GM19397 (cell line): ENCODE data around the gene NOL6.

Source experiments
- ATAC-seq: cut with Tn5 transposase; IDR thresholded peaks from one replicate; pipeline ENCODE4 v1.9.1; 2021; ENCODE audit warnings: mild to moderate bottlenecking, moderate library complexity; ENCODE audit not compliant: unreplicated experiment

The NOL6 gene

DNA sequence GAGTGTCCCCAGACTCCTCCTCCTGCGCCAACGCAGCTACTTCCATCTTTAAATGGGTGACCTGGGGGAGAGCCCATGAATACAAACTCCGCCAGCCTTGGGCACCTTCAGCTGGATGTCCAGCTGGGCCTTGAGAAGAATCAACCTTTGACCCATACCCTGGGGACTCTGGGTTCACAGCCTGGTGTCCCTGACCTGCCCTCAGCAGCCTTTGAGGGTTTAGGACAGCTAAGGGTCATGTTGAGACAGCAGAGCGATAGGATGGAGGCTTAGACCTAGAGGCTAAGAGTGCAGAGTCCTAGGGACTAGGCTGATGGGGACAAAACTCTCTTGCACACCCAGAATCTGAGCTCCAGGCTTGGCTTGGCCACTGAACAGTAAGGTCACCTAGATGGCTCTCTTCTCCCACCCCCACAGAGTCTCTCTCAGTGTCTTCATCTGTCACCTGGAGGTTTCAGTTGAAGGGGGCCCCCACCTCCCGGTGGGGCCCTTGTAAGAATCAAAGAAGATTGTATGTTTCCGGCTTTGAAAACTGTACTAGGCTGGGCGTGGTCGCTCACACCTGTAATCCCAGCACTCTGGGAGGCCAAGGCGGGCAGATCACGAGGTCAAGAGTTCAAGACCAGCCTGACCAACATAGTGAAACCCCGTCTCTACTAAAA is 19.6 kb downstream of the NOL6 start:
- no peak for ATAC-seq

DNA sequence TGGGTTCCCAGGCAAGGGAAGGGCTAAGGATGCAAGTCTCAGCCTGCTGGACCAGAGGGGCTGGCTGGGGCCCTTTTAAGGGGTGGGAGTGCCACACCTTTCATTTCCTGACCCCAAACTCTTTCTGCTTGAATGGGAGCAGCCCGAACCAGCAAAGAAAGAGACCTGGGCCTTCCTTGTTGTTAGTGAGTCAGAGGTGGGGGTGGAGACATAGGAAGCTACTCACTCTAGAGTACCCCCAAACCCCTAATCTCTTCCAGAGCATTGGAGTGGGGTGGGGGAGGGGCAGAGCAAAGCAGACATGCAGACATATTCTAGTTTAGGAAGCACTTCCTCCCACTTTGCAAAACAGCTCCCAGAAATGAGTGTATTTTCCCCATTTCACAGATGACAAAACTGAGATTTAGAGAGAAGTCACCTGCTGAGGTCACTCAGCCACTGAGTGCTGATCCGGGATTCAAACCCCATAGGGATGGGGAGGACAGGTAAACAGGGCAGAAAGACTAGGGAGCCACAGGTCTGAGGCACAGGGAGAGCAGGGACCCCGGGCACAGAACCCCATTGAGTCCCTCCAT is 20.4 kb downstream of the NOL6 start:
- no peak for ATAC-seq

DNA sequence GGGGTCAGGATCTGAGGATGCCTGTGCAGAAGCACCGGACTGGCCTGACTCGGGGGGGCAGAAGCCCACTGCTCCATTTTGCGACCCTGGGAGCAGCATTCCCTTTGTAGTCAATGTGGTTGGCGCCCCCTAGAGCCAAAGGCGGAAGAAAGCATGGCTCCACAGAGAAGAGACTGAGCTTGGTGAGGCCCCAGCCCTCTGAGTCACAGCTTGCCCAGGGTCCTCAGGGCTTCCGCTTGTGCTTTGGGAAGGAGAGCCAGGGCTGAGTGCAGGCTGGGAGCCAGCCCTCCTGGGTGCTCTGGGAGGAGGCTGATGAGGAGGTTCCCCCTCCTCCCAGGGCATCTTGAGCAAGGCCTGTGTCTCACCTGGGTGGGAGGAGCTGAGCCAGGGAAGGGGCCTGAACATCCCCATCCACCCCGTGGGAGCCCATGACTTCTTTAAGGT is 20.9 kb downstream of the NOL6 start:
- ATAC-seq = no peak

DNA sequence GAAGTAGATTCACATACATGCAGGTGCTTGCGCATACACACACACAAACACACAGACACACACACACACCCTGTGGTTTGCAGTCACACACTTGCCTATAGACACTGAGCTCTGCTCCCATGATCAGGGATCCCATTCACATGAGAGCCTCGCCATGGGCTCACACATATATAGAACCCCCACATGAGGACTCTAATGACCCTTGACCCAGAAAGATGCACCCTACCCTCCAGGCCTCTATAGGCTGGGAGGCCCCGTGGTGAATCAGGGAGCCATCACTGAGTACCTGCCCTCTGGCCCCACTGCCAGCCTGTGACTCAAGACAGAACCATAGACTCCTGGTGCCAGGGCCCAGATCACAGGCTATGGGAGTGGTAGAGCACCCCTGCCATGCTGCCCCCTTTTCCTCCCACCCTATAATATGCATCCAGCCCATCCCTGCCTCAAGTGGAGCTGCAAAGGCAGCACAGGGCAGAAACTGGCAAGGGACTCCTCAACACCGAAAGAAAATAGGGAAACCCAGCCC is 23.0 kb downstream of the NOL6 start:
- no peak for ATAC-seq

DNA sequence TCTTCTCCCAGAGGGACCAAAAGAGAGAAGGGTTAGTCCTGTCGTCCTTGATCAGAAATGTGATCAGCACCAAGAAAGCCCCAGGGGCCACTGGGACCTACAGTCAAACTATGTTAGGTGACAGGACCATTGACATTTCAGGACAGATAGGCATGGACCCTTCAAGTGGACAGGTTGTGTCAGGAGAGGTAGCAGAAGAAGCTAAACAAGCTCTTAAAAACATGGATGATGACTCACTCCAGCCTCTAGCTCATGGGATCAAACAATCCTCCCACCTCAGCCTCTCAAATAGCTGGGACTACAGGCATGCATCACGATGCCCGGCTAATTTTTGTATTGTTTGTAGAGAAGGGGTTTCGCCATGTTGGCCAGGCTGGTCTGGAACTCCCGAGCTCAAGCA is 24.0 kb downstream of the NOL6 start:
- ATAC-seq = no peak

DNA sequence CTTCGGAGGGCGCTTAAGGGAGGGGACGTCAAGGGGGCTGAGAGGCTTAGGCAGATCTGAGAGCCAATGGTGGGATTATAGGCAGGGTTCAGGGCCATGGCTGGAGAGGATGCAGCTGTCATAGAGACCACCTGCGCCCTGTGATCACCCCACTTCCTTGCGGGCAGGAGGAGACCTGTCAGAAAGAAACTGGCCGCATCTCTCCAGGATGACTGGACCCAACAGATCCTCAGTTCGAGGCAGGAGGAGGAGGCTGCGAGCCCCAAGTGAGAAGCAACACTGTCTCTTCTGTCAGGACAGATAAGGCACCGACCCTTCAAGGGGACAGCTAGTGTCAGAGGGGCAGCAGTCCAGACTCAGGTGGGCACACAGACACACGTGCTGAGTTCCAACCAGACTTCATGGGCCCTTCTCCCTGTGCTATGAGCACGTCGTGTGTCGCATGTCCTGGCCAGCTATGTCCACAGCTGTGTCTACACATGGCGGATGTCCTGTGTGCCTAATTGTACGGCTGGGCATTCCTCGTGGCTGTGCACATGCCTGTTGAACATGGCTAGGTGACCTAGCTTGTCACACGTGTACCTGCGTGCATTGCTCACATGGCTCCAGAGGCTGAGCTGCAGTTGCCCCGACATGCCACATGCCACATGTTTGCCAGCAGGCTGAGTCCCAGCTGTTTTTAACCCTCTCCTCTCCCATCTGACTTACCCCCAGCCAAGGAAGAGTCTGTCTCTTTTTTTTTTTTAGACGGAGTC is 25.7 kb downstream of the NOL6 start:
- no peak for ATAC-seq

DNA sequence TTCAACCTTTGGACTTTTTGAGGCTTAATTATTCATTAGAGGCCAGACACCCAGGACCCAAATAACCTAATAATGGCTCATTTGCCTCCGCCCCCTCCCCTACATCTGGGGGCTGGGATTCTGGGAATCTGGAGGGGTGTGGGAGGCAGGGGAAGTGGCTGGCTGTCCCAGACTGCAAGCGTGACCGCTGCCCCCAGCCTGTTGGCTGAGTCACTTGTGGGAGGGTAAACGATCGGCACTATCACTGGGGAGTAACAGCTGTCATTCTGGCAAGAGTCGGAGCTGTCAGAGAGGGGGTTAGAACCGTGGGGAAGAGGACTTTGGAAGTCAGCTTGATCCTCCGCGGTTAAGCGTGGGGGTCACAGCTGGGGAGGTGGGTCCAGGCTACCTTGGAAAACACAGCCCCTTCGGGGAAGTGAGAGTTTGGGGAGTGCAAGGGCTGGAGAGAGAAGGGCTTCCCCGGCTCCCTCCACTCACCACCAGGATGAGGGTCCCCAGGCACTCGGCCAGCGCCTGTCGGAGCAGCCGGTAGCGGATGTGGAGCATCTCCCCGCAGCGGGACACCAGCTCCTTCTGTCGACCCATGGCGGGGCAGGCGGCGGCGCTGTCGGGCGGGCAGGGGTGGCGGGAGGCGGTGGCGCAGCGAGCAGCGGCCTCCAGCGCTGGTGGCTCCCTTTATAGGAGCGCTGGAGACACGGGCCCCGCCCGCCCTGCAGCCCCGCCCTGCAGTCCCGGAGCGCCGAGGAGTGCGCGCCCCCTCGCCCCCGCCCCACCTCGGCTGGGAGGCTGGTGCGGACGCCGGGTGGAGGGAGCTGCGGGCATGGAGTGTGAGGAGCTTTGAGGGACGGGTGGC is 26.6 kb downstream of the NOL6 start, which contains the start of gene AQP3:
TSS of gene AQP3 (minus strand) at position 648 of the 853 bp plus-strand sequence. CDS start at position 585, 63 bp downstream.
- peak; percentile 28 for ATAC-seq

DNA sequence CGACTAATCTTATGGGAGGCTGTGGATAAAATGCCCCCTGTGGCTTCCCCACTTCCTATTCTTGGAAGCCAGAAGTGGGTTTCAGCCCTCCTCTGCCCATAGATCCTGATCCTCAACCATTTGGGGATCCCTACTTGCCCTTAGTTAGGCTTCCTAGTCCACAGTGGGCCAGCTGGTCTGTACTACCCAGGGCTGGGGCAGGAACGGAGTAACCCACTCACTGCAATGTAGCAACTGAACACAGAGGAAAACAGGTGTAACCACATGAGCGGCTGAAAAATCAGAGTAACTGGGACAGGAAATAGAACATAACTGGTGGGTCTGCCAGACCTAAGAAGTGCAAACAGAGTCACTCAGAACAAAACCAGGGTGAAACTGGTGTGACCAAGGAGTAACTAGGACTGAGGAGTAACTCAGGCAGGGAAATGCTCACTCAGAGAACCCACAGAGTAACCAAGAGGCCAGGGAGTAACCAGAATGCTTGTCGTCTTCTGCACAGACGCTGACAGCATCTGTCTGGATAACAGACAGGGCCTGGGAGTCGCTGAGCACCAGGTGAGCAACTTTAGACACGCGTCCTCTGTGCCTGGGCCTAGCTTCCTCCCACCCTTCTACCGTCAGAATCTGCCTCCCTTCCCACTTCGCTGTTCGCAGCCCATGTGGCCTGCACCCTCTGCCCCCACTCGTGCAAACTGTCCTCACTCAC is 27.3 kb downstream of the NOL6 start:
- ATAC-seq = peak; percentile 80

DNA sequence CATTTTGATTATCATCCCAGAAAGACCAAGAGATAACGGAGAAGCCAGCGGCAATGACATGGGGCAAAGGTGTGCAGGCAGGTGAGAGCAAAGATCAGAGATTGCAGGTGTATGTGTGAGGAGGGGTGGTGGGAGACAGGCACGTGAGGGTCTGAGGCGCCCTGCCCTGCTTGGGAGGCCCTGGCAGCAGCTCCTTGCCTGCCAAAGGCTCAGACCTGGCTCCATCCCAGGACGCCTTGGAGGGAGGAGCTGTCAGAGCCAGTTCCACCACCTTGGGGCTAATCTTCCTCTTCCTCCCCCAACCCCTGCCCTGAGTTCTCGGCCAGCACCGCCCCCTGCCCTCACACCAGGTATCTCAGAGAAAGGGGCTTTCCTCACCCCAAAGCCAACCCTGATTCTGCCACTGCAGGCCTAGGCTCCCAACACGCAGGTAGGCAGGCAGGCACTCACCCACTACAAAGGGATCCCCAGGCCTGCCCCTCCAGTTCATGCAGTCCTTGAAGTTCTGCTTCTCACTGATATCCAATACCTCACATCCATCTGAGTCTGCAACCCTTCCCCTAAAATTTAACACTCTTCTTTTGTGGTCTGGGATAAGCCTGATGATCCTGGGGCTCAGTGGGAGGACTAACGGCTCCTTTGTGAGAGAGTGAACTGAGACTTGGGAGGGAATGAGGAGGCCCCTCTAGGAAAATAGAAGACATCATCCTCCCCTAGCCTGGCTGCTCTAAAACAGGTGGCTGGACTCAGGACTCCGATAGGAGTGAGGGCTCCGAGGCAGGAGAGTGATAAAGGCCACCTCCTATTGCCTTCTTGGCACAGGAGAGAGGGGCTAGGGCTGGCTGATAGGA is 28.1 kb downstream of the NOL6 start:
- ATAC-seq = no peak

DNA sequence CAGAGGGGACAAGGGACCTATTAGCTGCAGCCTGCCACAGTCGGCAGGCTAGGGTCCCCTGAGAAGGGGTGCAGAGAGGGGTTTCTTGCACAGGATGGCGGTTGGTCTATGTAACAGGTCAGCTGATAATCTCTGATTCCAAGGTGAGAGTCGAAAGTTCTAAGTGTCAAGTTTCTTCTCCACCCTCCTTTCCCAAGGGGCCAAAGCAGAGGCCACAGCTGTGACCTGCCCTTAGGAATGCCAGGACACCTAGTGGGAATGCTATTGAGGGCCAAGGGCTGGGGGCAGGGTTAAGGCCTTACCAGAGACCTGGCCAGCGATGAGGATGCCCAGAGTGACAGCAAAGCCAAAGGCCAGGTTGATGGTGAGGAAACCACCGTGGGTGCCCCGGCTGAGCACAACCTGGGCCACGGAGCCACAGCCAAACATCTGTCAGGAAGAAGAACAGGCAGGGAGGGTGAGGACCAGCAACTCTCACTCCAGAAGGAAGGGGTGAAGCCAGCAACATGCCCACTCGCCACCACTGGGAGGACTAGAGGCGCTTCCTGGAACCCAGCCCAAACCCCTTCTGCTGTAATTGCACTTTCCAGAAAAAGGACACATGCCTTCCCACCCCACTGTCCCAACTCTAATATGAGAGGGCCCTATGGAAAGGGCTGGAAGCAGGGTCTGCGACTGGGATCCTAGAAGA is 30.1 kb downstream of the NOL6 start:
- no peak for ATAC-seq

DNA sequence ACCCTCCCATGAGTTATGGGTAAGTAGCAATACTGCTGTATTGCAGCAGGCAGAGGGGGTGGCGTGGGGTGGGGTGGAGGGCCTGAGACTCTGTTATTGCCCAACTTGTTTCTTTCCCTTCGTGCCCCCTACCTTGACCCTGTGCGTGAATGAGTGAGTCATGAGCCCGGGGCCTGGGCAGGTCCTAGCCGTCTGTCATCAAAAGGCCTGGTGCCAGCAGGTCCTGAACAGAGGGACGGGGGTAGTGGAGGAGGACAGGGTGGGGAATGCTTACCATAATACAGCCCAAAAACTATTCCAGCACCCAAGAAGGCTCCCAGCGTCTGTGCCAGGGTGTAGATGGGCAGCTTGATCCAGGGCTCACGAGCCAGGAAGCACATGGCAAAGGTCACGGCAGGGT is 30.7 kb downstream of the NOL6 start:
- ATAC-seq = no peak

DNA sequence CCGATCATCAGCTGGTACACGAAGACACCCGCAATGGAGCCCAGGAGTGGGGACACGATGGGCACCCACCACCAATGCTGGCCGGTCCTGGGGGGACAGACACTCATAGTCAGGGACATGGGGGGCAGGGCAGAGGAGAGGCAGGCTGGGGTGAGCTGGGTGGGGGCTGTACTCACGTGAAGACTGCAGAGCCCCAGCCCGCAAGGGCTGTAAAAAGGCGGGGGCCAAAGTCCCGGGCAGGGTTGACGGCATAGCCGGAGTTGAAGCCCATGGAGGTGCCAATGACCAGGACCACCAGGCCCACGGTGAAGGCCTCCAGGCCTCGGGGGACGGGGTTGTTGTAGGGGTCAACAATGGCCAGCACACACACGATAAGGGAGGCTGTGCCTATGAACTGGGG is 31.6 kb downstream of the NOL6 start:
- ATAC-seq = no peak

DNA sequence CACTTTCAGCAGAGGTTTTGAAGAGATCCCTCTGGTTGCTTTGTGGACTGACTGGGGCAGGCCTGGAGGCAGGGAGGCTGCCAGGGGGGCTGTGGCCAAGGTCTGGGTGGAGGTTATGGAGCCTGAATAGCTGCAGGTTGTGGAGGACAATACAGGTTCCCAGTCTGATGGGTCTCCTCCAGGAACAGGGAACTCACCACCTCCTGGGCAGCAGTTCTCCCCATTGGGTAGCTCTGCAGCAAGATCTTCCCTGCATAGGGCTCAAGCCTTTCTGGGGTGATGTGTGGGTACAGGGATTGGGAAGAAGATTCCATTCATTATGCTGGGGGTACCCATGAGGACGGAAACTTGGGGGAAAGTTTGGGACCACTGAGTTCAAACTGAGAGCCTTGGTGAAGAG is 33.1 kb downstream of the NOL6 start:
- ATAC-seq = no peak

DNA sequence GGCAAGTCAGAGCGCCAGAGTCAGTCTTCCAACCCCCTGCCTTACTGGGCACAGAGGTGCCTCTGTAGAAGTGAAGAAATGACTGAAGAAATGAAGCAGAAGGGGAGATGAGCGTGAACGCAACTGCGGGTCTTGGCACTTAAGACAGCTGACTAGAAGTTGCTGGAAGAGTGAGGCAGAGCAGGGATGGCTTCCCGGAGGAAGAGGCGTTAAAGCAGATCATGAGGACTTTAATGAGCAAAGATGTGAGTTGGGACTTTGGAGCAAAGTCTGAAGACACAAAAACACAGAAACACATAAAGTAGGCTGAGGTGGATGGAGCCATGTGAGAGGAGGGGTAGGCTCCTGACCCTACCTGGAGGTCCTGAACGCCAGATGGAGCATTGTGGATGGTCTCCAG is 33.5 kb downstream of the NOL6 start:
- ATAC-seq = no peak

DNA sequence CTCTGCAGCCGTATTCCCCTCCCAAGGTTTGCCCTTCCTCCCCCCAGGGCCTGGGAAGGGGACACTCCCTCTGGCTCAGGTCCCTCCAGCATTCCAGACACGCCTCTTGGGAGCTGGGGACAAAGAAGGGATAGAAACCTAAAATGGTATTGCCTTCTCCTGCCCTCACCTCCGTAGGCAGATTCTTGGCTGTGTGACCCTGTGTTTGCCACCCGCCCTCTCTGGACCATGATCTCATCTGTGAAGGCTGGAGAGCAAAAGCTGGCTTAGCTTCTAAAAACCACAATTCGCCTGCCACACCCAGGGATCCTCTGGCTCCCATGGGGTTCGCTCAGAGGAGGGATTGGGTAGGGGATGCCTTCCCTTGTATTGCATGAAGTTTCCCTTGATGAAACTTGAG is 34.0 kb downstream of the NOL6 start:
- ATAC-seq = no peak

DNA sequence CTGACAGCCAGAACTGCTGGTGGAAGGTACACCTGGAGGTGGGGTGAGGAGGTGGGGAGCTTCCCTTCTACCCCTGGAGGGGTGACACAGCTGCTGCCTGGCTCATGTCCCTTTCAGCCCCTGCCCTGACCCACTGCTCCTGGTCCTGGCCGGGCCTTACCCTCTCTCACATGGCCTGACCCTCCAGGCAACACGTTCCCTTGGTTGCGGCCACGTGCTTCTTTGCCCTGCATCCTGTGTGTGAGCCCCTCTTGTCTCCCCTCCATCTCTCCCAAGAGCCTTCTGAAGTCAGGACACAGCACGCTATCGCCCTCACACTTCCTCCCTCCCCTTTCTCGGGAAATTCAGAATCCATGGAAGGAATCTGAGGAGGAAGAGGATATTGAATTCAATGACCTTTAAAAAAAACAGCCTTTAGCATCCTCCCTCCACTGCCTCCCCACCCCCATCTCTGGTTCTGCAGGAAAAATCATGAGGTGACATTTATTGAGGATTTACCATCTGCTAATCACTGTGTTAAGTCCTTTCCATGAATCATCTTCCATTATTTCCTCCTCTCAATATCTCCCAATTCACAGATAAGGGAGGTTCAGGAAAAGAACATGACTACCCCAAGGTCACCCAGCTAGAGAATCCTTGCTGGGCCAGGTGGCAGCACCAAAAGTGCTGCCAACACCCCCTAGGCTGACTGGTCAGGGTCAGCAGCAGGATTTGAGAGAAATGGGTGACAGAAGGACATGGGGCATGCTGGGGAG is 34.6 kb downstream of the NOL6 start:
- no peak for ATAC-seq

DNA sequence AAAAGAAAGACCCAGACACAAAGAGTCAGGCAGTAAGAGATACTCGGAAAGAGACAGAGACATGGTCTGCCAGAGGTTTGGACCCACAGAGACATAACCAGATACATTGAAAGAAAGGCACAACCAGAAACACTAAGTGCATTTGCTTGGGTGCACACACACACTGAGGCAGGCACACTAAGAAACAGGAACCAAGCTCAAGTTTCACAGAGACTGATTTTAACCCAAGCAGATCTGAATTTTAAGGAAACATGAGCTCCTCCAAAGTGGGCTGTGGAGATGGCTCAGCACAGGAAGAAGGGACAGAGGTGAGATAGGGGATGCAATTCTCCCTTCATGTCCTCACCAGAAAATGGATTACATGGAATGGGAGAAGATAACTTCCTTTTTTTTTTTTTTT is 35.8 kb downstream of the NOL6 start:
- no peak for ATAC-seq

DNA sequence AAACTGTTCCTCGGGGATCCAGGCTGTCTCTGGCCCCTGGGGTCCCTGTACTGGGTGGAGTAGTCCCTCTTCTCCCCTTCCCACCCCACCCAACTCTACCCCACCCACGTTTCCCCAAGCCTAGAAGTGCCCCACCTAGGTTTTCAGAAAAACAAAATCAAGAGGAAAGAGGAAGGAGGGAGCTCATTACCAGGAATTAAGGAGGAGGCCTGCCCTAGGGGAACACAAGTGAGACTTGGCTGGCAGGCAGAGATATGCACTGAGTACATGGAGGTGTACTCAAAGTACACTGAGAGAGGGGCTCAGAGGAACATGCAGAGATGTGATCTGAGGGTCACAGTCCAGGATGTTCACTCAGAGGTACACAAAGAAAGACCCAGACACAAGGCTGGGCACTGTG is 36.5 kb downstream of the NOL6 start:
- no peak for ATAC-seq
